ENCODE results near the gene NCKAP5.

DNA sequence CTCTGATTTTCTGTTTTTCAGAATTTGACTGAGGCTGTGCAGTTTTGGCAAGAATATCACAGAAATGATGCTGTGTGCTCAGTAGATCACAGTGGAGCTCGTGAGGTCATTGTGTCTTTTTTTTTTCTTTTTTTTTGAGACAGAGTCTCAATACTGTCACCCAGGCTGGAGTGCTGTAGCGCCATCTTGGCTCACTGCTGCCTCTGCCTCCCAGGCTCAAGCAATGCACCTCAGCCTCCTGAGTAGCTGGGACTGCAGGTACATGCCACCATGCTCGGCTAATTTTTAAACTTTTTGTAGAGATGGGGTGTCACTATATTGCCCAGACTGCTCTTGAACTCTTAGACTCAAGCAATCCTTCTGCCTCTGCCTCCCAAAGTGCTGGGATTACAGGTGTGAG is 203.6 kb downstream of the NCKAP5 start:
- TF ChIP-seq CTCF (IDR thresholded peaks at IDR 0.05; ENCODE audit: control extremely low read depth in 1 of 3, insufficient read depth in 1 of 3, low read depth in 1 of 3, low read length in 3 of 3) = peak; percentile 23 to 39 (median 32); a peak in 3 of 4 replicates
- TF ChIP-seq RBBP5 (IDR thresholded peaks at IDR 0.05; ENCODE audit: borderline replicate concordance, low read depth, low read length) = no peak
- no peak for TF ChIP-seq CHD2 (IDR thresholded peaks at IDR 0.05; ENCODE audit: low read length)
- no peak for TF ChIP-seq SIN3A (conservative IDR thresholded peaks at IDR 0.05 in 1 of 2, IDR thresholded peaks at IDR 0.05 in 1 of 2; ENCODE audit: low read depth in 1 of 2, low read length in 2 of 2)
- no peak for TF ChIP-seq BRCA1 (IDR thresholded peaks at IDR 0.05; ENCODE audit: low read depth, low read length)
- no peak for TF ChIP-seq USF2 (IDR thresholded peaks at IDR 0.05; ENCODE audit: low read length)
- TF ChIP-seq EZH2 (IDR thresholded peaks at IDR 0.05; ENCODE audit: low read depth, low read length, severe bottlenecking) = no peak
- peak; percentile 24 to 38; a peak in 3 of 4 replicates for TF ChIP-seq RAD21 (IDR thresholded peaks at IDR 0.05 in 1 of 2, conservative IDR thresholded peaks at IDR 0.05 in 1 of 2; ENCODE audit: low read depth in 2 of 2, low read length in 2 of 2)
